Endothelial cell of umbilical vein (primary cell): ENCODE measurements around the gene PRIM2. TPM values are rescaled to one million over a fixed set of nuclear protein-coding genes. Genes with fewer than 3 reads are reported as not detected.
A peak's percentile ranks its signal among the peaks of the same experiment; 100 is the strongest.

Source experiments
- BruUV-seq: library from RNA; stranded (reverse); fragments of 400-500 nt; replicated peaks from 2 replicates; lab custom pipeline; 2021; lab: Mats Ljungman, UMichigan
- CTCF ChIA-PET: fragments of 300-600, 350-600 bp; sonication (Branson Sonifier 250); formaldehyde crosslinking; loops from one replicate; lab custom pipeline; 2021; ENCODE audit warnings: antibody characterized with exemption, inconsistent platforms; lab: Charles Lee
- POLR2A ChIA-PET: fragments of 300-600, 350-600 bp; sonication (Branson Sonifier 250); formaldehyde crosslinking; loops from one replicate; lab custom pipeline; 2021; ENCODE audit warnings: antibody characterized with exemption, inconsistent platforms; lab: Charles Lee
- DNase-seq: peaks from one replicate; pipeline ENCODE4 v3.0.0-alpha.2; 2011; ENCODE audit warnings: low read depth, low spot score
- FAIRE-seq: peaks from 2 replicates; lab custom pipeline; 2011; peaks lifted over from hg19 to GRCh38; lab: Jason Lieb, UNC
- H2AFZ ChIP-seq: 2 replicates; pipeline ENCODE4 v1.6.0; 2012; ENCODE audit warnings: low read depth, low read length, control low read depth, inconsistent platforms
- H3K27ac ChIP-seq: 2 replicates; pipeline ENCODE4 v1.5.1; 2011; ENCODE audit warnings: low read depth, mild to moderate bottlenecking, control low read depth, low read length, moderate library complexity; ENCODE audit not compliant: insufficient read depth
- H3K27me3 ChIP-seq, 2 experiments: 2 replicates each; pipeline versions ENCODE4 v1.6.0 to v1.6.1; 2011; ENCODE audit warnings: low read length in 2 of 2, mixed read lengths in 1 of 2; ENCODE audit not compliant: control insufficient read depth in 2 of 2, insufficient read depth in 2 of 2
- H3K36me3 ChIP-seq, 2 experiments: 2 replicates in 1 of 2; 3 replicates in 1 of 2; pipeline ENCODE4 v1.5.1; 2011; ENCODE audit warnings: low read length in 2 of 2, mild to moderate bottlenecking in 1 of 2, moderate library complexity in 1 of 2; ENCODE audit not compliant: control insufficient read depth in 2 of 2, insufficient read depth in 2 of 2; ENCODE audit errors: extremely low read depth in 1 of 2
- H3K4me1 ChIP-seq: 3 replicates; pipeline ENCODE4 v1.5.1; 2011; ENCODE audit warnings: mild to moderate bottlenecking, low read length; ENCODE audit not compliant: control insufficient read depth, insufficient read depth; ENCODE audit errors: extremely low read depth
- H3K4me2 ChIP-seq: 2 replicates; pipeline ENCODE4 v1.6.1; 2011; ENCODE audit warnings: low read length, control low read depth, mixed read lengths; ENCODE audit not compliant: insufficient read depth
- H3K4me3 ChIP-seq, 3 experiments: fragments of 200-600 bp in 1 of 3; sonication (generic), shearing (Covaris generic) in 1 of 3; replicated peaks in 1 of 3; 2 replicates each; pipeline ENCODE4 v1.5.1; 2011 to 2016; ENCODE audit warnings: control low read depth in 3 of 3, low read length in 3 of 3, mild to moderate bottlenecking in 2 of 3, inconsistent platforms in 1 of 3, low read depth in 1 of 3, moderate library complexity in 1 of 3; ENCODE audit not compliant: insufficient read depth in 1 of 3
- H3K79me2 ChIP-seq: 2 replicates; pipeline ENCODE4 v1.6.0; 2012; ENCODE audit warnings: low read length, inconsistent platforms; ENCODE audit not compliant: control insufficient read depth, insufficient read depth
- H3K9ac ChIP-seq: replicated peaks from 2 replicates; pipeline ENCODE3; 2011; ENCODE audit warnings: low read length, control low read depth; ENCODE audit not compliant: insufficient read depth; ENCODE audit errors: extremely low read depth
- H3K9me1 ChIP-seq: replicated peaks from 3 replicates; pipeline ENCODE4 v1.6.0; 2011; ENCODE audit warnings: mild to moderate bottlenecking, low read length; ENCODE audit not compliant: control insufficient read depth, insufficient read depth; ENCODE audit errors: extremely low read depth
- H3K9me3 ChIP-seq: replicated peaks from 2 replicates; pipeline ENCODE4 v1.5.1; 2012; ENCODE audit warnings: low read length, inconsistent platforms; ENCODE audit not compliant: control insufficient read depth, insufficient read depth
- H4K20me1 ChIP-seq: replicated peaks from 2 replicates; pipeline ENCODE3; 2011; ENCODE audit warnings: mild to moderate bottlenecking, low read length; ENCODE audit not compliant: control insufficient read depth, insufficient read depth; ENCODE audit errors: extremely low read depth
- CTCF ChIP-seq, 2 donors: IDR thresholded peaks; 1 replicate in 1 of 2; 2 replicates in 1 of 2; pipeline ENCODE4 v1.5.1; 2011; ENCODE audit warnings: low read length in 2 of 2, mild to moderate bottlenecking in 2 of 2, moderate library complexity in 2 of 2, control low read depth in 1 of 2, inconsistent platforms in 1 of 2, low read depth in 1 of 2; ENCODE audit not compliant: insufficient read depth in 1 of 2; ENCODE audit errors: extremely low read depth in 1 of 2
- EZH2 ChIP-seq: IDR thresholded peaks from 2 replicates; pipeline ENCODE4 v1.6.1; 2012; ENCODE audit warnings: borderline replicate concordance, low read depth, mild to moderate bottlenecking, moderate library complexity, low read length, inconsistent platforms; ENCODE audit not compliant: severe bottlenecking
- FOS ChIP-seq: IDR thresholded peaks from 2 replicates; pipeline ENCODE4 v1.6.1; 2011; ENCODE audit warnings: mild to moderate bottlenecking, low read length, moderate library complexity, borderline replicate concordance; ENCODE audit not compliant: insufficient read depth
- GATA2 ChIP-seq: IDR thresholded peaks from 2 replicates; pipeline ENCODE4 v1.7.0; 2011; ENCODE audit warnings: low read depth, mild to moderate bottlenecking, moderate library complexity, mixed read lengths, low read length; ENCODE audit not compliant: insufficient read length, insufficient read depth
- JUN ChIP-seq: IDR thresholded peaks from 2 replicates; pipeline ENCODE4 v1.6.1; 2011; ENCODE audit warnings: borderline replicate concordance, low read depth; ENCODE audit not compliant: insufficient read length, insufficient read depth
- MAX ChIP-seq: IDR thresholded peaks from 2 replicates; pipeline ENCODE4 v1.6.1; 2011; ENCODE audit not compliant: insufficient read depth, insufficient read length
- MYC ChIP-seq: IDR thresholded peaks from one replicate; pipeline ENCODE4 v1.6.1; 2011; ENCODE audit warnings: mild to moderate bottlenecking, low read depth, low read length
- POLR2A ChIP-seq: IDR thresholded peaks from 2 replicates; pipeline ENCODE4 v1.6.1; 2012; ENCODE audit warnings: low read depth, mild to moderate bottlenecking, control low read depth, low read length
- POLR2AphosphoS5 ChIP-seq: IDR thresholded peaks from 2 replicates; pipeline ENCODE4 v1.6.1; 2012; ENCODE audit warnings: low read depth, mild to moderate bottlenecking, control low read depth, low read length, moderate library complexity; ENCODE audit not compliant: insufficient read depth
- dilution Hi-C: fragments of 300-500 bp; cut with MboI; formaldehyde crosslinking; loops from one replicate; pipeline ENCODE4 v1.15.0; 2019; ENCODE audit warnings: low sequenced_read_pairs; ENCODE audit not compliant: extremely low pct_ligation_motif_present
- intact Hi-C: fragments of 100-400 bp; cut with micrococcal nuclease; formaldehyde crosslinking; loops from one replicate; pipeline ENCODE4 v1.10.0; 2022
- polyA plus RNA-seq, 4 experiments: library from polyadenylated mRNA; depleted of rRNA in 3 of 4; stranded (reverse) in 3 of 4; unstranded in 1 of 4; fragments of >200 nt; gene quantifications; 2 replicates each; pipeline versions ENCODE4 v1.2.1 to v1.2.3, GENCODE V29; 2011 to 2012; ENCODE audit warnings: missing spikeins in 1 of 4
- total RNA-seq: library from RNA; stranded (reverse); gene quantifications from 2 replicates; pipeline ENCODE4 v1.2.3, GENCODE V29; 2021

PRIM2 gene
- total and polyA plus RNA-seq, 2 donors (not counting 3 experiments of a cell fraction or from before 2014, with no cell fraction given): 5.3 to 21.0 TPM

- Histone ChIP-seq H3K79me2 (no peaks in the 10 kb centered on the region), H3K27ac (peak overlapping the region; percentile 37), H3K9ac (peak overlapping the region; percentile 9), H4K20me1 (no peaks in the 10 kb centered on the region), H3K9me3 (no peaks in the 10 kb centered on the region), H3K4me1 (peaks cover 18% of the 10 kb centered on the region), H3K36me3 (no peaks in the 10 kb centered on the region), H3K4me2 (peak overlapping the region; percentile 72), H3K9me1 (no peaks in the 10 kb centered on the region), H2AFZ (no peak overlapping the region), H3K4me3 (peak overlapping the region in 1 of 3 experiments; percentile 23), H3K27me3 (no peaks in the 10 kb centered on the region)
- intact Hi-C loops: no loop called here
- CTCF ChIA-PET: interaction anchor here (0.9 to 1.3 kb wide), 2 partner anchors 12 to 15 kb away, joined by 3 read pairs; no protein-coding TSS in a partner anchor
- dilution Hi-C loops: no loop called here
- no TSS peak for BruUV-seq
- DNase-seq (peak; percentile 58), FAIRE-seq (peak; percentile 53)
- POLR2A ChIA-PET: no interaction called here
- TF ChIP-seq MYC (no peak), EZH2 (no peak), POLR2A (no peak), GATA2 (no peak), MAX (no peak)
These were observed 114.7 kb downstream of the PRIM2 start for GRCh38 chr6:57432157-57432556.

- H3K4me1 ChIP-seq: peaks cover 18% of the 10 kb centered on the region
- H3K79me2 ChIP-seq: no peaks in the 10 kb centered on the region
- H3K9ac ChIP-seq: no peak overlapping the region
- POLR2A ChIA-PET: no interaction called here
- CTCF ChIA-PET: interaction anchor here (0.9 to 1.3 kb wide), 2 partner anchors 13 to 14 kb away, joined by 3 read pairs; no protein-coding TSS in a partner anchor
- H4K20me1 ChIP-seq: no peaks in the 10 kb centered on the region
- no peaks in the 10 kb centered on the region for H3K36me3 ChIP-seq
- H2AFZ ChIP-seq: no peak overlapping the region
- no peaks in the 10 kb centered on the region for H3K9me1 ChIP-seq
- dilution Hi-C loops (no loop called here), intact Hi-C loops (no loop called here)
- no peaks in the 10 kb centered on the region for H3K9me3 ChIP-seq
- no peak overlapping the region for H3K4me3 ChIP-seq
- H3K4me2 ChIP-seq: peak overlapping the region; percentile 72
- FAIRE-seq: no peak
- BruUV-seq: no TSS peak
- TF ChIP-seq POLR2A: no peak
- no peak for TF ChIP-seq JUN
- TF ChIP-seq POLR2AphosphoS5: no peak
- no peak for TF ChIP-seq MAX
- TF ChIP-seq CTCF (IDR thresholded peaks at IDR 0.05; ENCODE audit: extremely low read depth in 1 of 2, insufficient read depth in 1 of 2, low read depth in 1 of 2, low read length in 2 of 2): no peak
- no peak for TF ChIP-seq EZH2
- no peak for TF ChIP-seq FOS
- TF ChIP-seq MYC: no peak
- TF ChIP-seq GATA2: no peak
- H3K27ac ChIP-seq: peak overlapping the region; percentile 37
- H3K27me3 ChIP-seq: no peaks in the 10 kb centered on the region
- no peak for DNase-seq
These were observed 115.7 kb downstream of the PRIM2 start for GRCh38 chr6:57432919-57433684.
